Measurements from ENCODE around the gene CHST7.

Gene CHST7

GRCh38 chrX:46618947-46619346, 45.4 kb downstream of the CHST7 start:
- POLR2A ChIA-PET (ENCODE audit: low non-redundant PET) = no interaction called here

GRCh38 chrX:46620505-46620904, 46.9 kb downstream of the CHST7 start:
- no peak overlapping the region for H3K27ac ChIP-seq
- DNase-seq (ENCODE audit: low spot score) = no peak
- POLR2A ChIA-PET (ENCODE audit: low non-redundant PET) = no interaction called here
- CTCF ChIA-PET = no interaction called here
- TF ChIP-seq CTCF (conservative IDR thresholded peaks at IDR 0.05; ENCODE audit: low read depth) = no peak

More at GRCh38 chrX:46618947-46619346, 45.4 kb downstream of the CHST7 start:
- TF ChIP-seq CTCF (conservative IDR thresholded peaks at IDR 0.05; ENCODE audit: low read depth) = no peak
- CTCF ChIA-PET = no interaction called here
- H3K27ac ChIP-seq = no peak overlapping the region
- no peak for DNase-seq (ENCODE audit: low spot score)

GRCh38 chrX:46621572-46621971, 48.0 kb downstream of the CHST7 start:
- no peak overlapping the region for H3K27ac ChIP-seq
- CTCF ChIA-PET = no interaction called here
- no peak for DNase-seq (ENCODE audit: low spot score)
- TF ChIP-seq CTCF (conservative IDR thresholded peaks at IDR 0.05; ENCODE audit: low read depth) = no peak
- POLR2A ChIA-PET (ENCODE audit: low non-redundant PET) = no interaction called here

GRCh38 chrX:46624090-46624786, 50.7 kb downstream of the CHST7 start:
- H3K27ac ChIP-seq = no peak overlapping the region
- ChIA-PET CTCF (no interaction called here), POLR2A (ENCODE audit: low non-redundant PET) (no interaction called here)
- no peak for DNase-seq (ENCODE audit: low spot score)
- no peak for TF ChIP-seq CTCF (conservative IDR thresholded peaks at IDR 0.05; ENCODE audit: low read depth)

GRCh38 chrX:46626566-46626965, 53.0 kb downstream of the CHST7 start:
- no peak for DNase-seq (ENCODE audit: low spot score)
- CTCF ChIA-PET = no interaction called here
- POLR2A ChIA-PET (ENCODE audit: low non-redundant PET) = no interaction called here

GRCh38 chrX:46627062-46627461, 53.5 kb downstream of the CHST7 start:
- no peak for TF ChIP-seq CTCF (conservative IDR thresholded peaks at IDR 0.05; ENCODE audit: low read depth)
- no peak for DNase-seq (ENCODE audit: low spot score)
- POLR2A ChIA-PET (ENCODE audit: low non-redundant PET) = no interaction called here
- H3K27ac ChIP-seq = no peak overlapping the region
- CTCF ChIA-PET = no interaction called here

More at GRCh38 chrX:46626566-46626965, 53.0 kb downstream of the CHST7 start:
- no peak for TF ChIP-seq CTCF (conservative IDR thresholded peaks at IDR 0.05; ENCODE audit: low read depth)
- no peak overlapping the region for H3K27ac ChIP-seq

Data from RWPE1 (cell line).